Kidney (tissue), 14 donors: Measurements from ENCODE around the gene ADGRL1. TPM values are rescaled to one million over a fixed set of nuclear protein-coding genes. Genes with fewer than 3 reads are reported as not detected.
"Not testable (repeated sequence)": the region's sequence is repeated elsewhere in the genome, so short reads cannot be mapped to it uniquely, and the experiment has no call there.

Experiments used
- DNase-seq, 5 donors: peaks; one replicate each; pipeline ENCODE4 v3.0.0-alpha.2; 2013 to 2020
- FAIRE-seq: peaks from 2 replicates; lab custom pipeline; 2012; peaks lifted over from hg19 to GRCh38; lab: Jason Lieb, UNC
- H3K27ac ChIP-seq, 2 donors: one replicate each; pipeline ENCODE4 v1.7.0; 2013; ENCODE audit warnings: low read depth in 2 of 2, low read length in 2 of 2, inconsistent platforms in 1 of 2
- H3K27me3 ChIP-seq: one replicate; pipeline ENCODE4 v1.7.1; 2013; ENCODE audit warnings: low read length, inconsistent platforms; ENCODE audit not compliant: control insufficient read depth, insufficient read depth
- H3K36me3 ChIP-seq, 3 donors: one replicate each; pipeline versions ENCODE4 v1.7.0 to v1.7.1; 2013; ENCODE audit warnings: low read length in 3 of 3, control low read depth in 1 of 3, inconsistent platforms in 1 of 3; ENCODE audit not compliant: insufficient read depth in 3 of 3, control insufficient read depth in 2 of 3
- H3K4me1 ChIP-seq, 3 donors: one replicate each; pipeline versions ENCODE4 v1.7.0 to v1.7.1; 2013; ENCODE audit warnings: low read length in 3 of 3, inconsistent platforms in 1 of 3, low read depth in 1 of 3; ENCODE audit not compliant: control insufficient read depth in 2 of 3, insufficient read depth in 2 of 3
- H3K4me3 ChIP-seq, 3 donors: one replicate each; pipeline versions ENCODE4 v1.7.0 to v1.8.1; 2013; ENCODE audit warnings: low read length in 3 of 3, control low read depth in 1 of 3, inconsistent platforms in 1 of 3
- H3K9ac ChIP-seq, 3 donors: one replicate each; pipeline versions ENCODE4 v1.7.0 to v1.7.1; 2013; ENCODE audit warnings: low read length in 3 of 3, control low read depth in 1 of 3, inconsistent platforms in 1 of 3
- H3K9me3 ChIP-seq, 3 donors: one replicate each; pipeline versions ENCODE4 v1.7.0 to v1.7.1; 2013; ENCODE audit warnings: low read length in 3 of 3, control low read depth in 1 of 3, inconsistent platforms in 1 of 3; ENCODE audit not compliant: control insufficient read depth in 2 of 3, insufficient read depth in 1 of 3
- CTCF ChIP-seq: IDR thresholded peaks from 3 replicates; pipeline ENCODE4 v1.5.1; 2012; ENCODE audit warnings: mild to moderate bottlenecking, moderate library complexity, borderline replicate concordance; ENCODE audit not compliant: insufficient read depth; ENCODE audit errors: extremely low read depth
- intact Hi-C: fragments of 100-400 bp; cut with DNase I; formaldehyde crosslinking; loops from one replicate; pipeline ENCODE4 v1.11.1; 2022
- polyA plus RNA-seq: library from polyadenylated mRNA; stranded (reverse); fragments of 350-450 nt; fragmentation: Illumina TruSeq; extraction: RNeasy Lipid Tissue Mini Kit (QIAGEN cat#74804); gene quantifications from one replicate; pipeline ENCODE4 v1.2.3, GENCODE V29; 2014; ENCODE audit warnings: low read depth, low replicate concordance; ENCODE audit not compliant: insufficient read depth
- total RNA-seq: library from RNA; stranded (reverse); fragmentation: NEBNext Ultra II Directional; extraction: Animal tissue kit (Norgen Biotek cat#: 25700); gene quantifications from one replicate; pipeline ENCODE4 v1.2.1, GENCODE V29; 2021
- donor health status: control.
- donor health status: control.
- donor health status: control.
- donor health status: control.
- donor health status: control.
- donor health status: DM: yes; HTN: yes; CAD: no.
- donor health status: Normal renal cell carcinoma (clear cell type).

ADGRL1 gene
- total and polyA plus RNA-seq, 2 donors from 2014 or later, result 6.3 to 30.2 TPM

- DNase-seq (peak; percentile 84 to 92 (median 88)), FAIRE-seq (no peak)
- H3K27ac ChIP-seq, result peak overlapping the region in 1 of 2 donors; percentile 32
- no peak overlapping the region for H3K4me3 ChIP-seq
- H3K4me1 ChIP-seq, result peaks cover 0 to 14% (median 0%) of the 10 kb centered on the region in 3 donors
- intact Hi-C loops, result no loop called here
- no peaks in the 10 kb centered on the region for H3K36me3 ChIP-seq
- no peaks in the 10 kb centered on the region for H3K9me3 ChIP-seq
- H3K27me3 ChIP-seq, result no peaks in the 10 kb centered on the region
- peak; percentile 65 for TF ChIP-seq CTCF
- peak overlapping the region in 1 of 3 donors; percentile 10 for H3K9ac ChIP-seq
These were observed 58.0 kb downstream of the ADGRL1 start for GRCh38 chr19:14147797-14148605.

- Histone ChIP-seq H3K4me3 (no peak overlapping the region), H3K27me3 (no peaks in the 10 kb centered on the region), H3K4me1 (peaks cover 0 to 14% (median 0%) of the 10 kb centered on the region in 3 donors), H3K9me3 (no peaks in the 10 kb centered on the region), H3K36me3 (no peaks in the 10 kb centered on the region), H3K9ac (no peak overlapping the region), H3K27ac (no peak overlapping the region)
- DNase-seq, result peak in 4 of 5 donors; percentile 54 to 81 (median 65)
- intact Hi-C loops, result no loop called here
- no peak for TF ChIP-seq CTCF
- FAIRE-seq, result no peak
These were observed 59.2 kb downstream of the ADGRL1 start for GRCh38 chr19:14146789-14147216.

DNA sequence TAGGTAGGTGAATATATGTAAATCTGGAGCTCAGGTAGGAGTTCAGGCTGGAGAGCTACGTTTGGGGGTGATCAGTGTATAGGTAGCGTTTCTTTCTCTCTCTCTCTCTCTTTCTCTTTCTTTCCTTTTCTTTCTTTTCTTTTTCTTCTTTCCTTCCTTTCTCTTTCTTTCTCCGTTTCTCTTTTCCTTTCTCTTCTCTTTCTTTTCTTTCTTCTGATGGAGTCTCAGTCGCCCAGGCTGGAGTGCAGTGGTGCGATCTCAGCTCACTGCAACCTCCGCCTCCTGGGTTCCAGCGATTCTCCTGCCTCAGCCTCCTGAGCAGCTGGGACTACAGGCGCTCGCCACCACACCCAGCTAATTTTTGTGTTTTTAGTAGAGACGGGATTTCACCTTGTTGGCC is 59.8 kb downstream of the ADGRL1 start:
- intact Hi-C loops, H3K9ac ChIP-seq, DNase-seq: not testable (repeated sequence)

DNA sequence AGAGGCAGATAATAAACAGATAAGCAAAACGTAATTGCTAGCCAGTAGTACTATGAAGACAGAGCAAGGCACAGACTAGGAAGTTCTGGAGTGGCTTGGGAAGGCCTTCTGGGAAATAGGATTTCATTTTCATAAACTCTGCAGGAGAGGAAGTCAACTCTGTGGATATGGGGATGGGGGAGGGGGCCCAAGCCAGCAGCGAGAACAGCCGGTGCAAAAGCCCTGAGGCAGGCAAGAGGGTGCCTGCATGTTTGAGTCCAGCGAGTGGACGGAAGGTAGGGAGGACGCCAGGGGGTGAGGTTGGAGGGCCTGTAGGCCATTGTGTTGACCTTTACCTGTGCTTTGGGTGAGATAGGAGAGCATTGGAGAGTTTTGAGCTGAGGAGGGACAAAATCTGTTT is 60.6 kb downstream of the ADGRL1 start:
- Histone ChIP-seq H3K27me3 (no peaks in the 10 kb centered on the region), H3K9ac (no peak overlapping the region), H3K36me3 (no peaks in the 10 kb centered on the region), H3K4me3 (no peak overlapping the region), H3K9me3 (no peaks in the 10 kb centered on the region), H3K27ac (no peak overlapping the region), H3K4me1 (peaks cover 0 to 11% (median 0%) of the 10 kb centered on the region in 3 donors)
- no peak for FAIRE-seq
- DNase-seq, result no peak
- intact Hi-C loops, result no loop called here
- TF ChIP-seq CTCF, result no peak

More for the DNA sequence above, 59.8 kb downstream of the ADGRL1 start:
- not testable (repeated sequence) for H3K36me3 ChIP-seq, FAIRE-seq, H3K27ac ChIP-seq, H3K4me3 ChIP-seq, H3K27me3 ChIP-seq, H3K9me3 ChIP-seq
- H3K4me1 ChIP-seq, result peaks cover 0 to 14% (median 0%) of the 10 kb centered on the region in 3 donors
